Astrocyte of the cerebellum (primary cell): Measurements from ENCODE around the gene MDM1.
A peak's percentile ranks its signal among the peaks of the same experiment; 100 is the strongest.

Experiments used
- DNase-seq: peaks from one replicate; pipeline ENCODE4 v3.0.0-alpha.2; 2011; ENCODE audit warnings: low read depth
- H3K4me3 ChIP-seq: 2 replicates; pipeline ENCODE4 v1.5.1; 2011; ENCODE audit warnings: mild to moderate bottlenecking, low read depth, low read length, moderate library complexity
- in situ Hi-C: cut with HindIII; loops from 2 replicates; pipeline ENCODE4 v1.10.0; 2017; ENCODE audit warnings: low sequenced_read_pairs
- TF ChIP-seq, protein P1 (sequence below): IDR thresholded peaks from 2 replicates; pipeline ENCODE4 v1.5.1; 2012; ENCODE audit warnings: low read length, low read depth, moderate library complexity, mild to moderate bottlenecking; ENCODE audit errors: missing control alignments

Gene MDM1

DNA sequence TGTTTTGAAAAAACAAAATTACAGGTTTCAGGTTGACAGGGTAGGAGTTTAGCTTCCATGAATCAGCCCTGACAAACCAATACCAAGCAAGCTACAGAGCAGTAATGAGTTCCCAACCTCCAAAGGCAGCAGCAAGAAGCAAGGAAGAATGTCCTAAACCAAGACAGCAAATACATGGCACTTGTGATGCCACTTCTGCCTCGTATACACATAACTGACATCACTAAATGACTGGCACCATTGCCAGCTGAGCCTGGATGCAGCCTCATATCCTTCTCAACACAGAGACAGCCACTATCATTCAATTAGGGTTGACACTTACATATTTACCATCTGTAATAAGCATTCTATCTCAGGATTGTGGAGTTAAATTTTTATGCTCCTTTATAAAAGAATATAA lies 35.0 kb upstream of the MDM1 start:
- in situ Hi-C loops, result no loop called here

DNA sequence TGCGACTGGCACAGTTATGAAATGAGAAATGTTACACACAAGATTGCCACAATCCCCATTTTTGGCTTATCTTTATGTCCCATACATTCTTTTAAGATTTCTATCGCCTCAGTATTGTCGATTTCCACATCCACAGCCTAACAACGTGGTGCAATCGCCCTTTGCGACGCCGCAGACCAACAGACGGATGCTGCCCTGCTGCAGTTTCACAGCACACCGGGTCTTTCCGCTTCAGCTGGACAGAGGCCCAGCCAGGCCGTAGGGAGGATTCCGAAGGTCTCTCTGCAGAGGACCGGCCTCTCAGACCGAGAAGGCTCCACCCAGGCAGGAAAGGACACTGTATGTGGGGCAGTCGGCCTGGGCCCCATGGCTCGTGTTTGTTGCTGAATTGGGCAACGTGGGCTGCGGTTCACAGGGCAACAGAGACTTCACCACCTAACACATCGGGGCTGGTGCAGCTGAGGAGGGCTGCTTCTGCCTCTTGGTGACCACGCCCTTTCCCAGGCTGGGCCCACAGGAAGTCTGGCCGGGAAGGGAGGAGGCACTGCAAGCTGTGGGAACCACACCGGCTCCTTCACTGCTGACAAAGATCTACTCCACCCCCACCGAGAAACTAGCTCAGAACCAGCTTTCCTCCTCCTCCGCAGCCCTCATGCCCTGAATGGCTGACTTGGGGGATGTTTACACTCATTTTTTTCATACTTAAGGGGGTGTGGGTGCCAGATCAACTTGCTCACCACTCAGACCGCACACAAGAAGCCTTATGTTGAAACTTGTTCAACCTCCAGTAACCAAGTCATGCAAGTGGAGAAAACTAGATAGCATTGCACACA lies 32.9 kb upstream of the MDM1 start:
- TF ChIP-seq, protein P1, sequence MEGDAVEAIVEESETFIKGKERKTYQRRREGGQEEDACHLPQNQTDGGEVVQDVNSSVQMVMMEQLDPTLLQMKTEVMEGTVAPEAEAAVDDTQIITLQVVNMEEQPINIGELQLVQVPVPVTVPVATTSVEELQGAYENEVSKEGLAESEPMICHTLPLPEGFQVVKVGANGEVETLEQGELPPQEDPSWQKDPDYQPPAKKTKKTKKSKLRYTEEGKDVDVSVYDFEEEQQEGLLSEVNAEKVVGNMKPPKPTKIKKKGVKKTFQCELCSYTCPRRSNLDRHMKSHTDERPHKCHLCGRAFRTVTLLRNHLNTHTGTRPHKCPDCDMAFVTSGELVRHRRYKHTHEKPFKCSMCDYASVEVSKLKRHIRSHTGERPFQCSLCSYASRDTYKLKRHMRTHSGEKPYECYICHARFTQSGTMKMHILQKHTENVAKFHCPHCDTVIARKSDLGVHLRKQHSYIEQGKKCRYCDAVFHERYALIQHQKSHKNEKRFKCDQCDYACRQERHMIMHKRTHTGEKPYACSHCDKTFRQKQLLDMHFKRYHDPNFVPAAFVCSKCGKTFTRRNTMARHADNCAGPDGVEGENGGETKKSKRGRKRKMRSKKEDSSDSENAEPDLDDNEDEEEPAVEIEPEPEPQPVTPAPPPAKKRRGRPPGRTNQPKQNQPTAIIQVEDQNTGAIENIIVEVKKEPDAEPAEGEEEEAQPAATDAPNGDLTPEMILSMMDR, result no peak
- H3K4me3 ChIP-seq, result peak overlapping the region; percentile 3
- in situ Hi-C loops, result loop anchor here (5.0 kb wide), 1 partner anchor 72 kb away; no protein-coding TSS in a partner anchor
- peak; percentile 75 for DNase-seq

More for the DNA sequence above, 35.0 kb upstream of the MDM1 start:
- no peak for DNase-seq
- no peak overlapping the region for H3K4me3 ChIP-seq
- TF ChIP-seq, protein P1, result no peak

DNA sequence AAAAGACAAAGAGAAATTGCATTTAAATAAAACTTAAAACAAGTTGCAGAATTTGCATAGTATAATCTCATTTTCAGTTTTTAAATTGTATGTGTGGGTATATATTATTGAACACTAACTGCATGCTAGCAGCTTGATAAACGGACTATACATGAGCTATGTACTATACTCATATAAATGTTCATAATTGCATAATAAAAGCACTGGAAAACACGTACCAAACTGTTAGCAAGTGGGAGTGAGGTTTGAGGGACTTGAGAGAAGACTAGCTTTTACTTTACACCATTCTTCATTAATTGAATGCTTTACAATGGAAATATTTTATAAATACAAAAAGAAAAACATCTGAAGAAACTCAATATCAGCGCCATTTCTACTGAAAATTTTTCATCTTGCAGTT lies 32.2 kb upstream of the MDM1 start:
- DNase-seq, result no peak
- in situ Hi-C loops, result loop anchor here (5.0 kb wide), 1 partner anchor 73 kb away; no protein-coding TSS in a partner anchor
- TF ChIP-seq, protein P1, result no peak
- H3K4me3 ChIP-seq, result no peak overlapping the region

DNA sequence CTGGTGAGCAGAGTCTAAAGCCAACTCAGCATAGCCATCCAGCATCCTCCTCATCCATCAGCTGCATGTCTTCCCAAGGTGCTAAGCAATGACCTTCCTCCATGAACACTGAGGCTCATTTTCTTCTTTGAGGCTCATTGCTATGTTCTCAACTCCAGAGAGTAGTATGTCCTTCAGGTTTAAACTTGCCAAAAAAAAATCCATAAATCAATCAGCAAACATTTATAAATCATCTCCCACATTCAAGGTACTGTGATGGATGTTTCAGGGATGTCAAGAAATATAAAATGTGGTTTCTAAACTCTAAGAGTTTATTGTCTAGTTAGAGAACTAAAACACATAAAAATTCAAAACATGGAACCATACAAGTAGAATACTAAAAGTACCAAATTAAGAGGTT lies 29.8 kb upstream of the MDM1 start:
- TF ChIP-seq, protein P1, result no peak
- in situ Hi-C loops, result loop anchor here (5.0 kb wide), 1 partner anchor 75 kb away; no protein-coding TSS in a partner anchor
- H3K4me3 ChIP-seq, result no peak overlapping the region
- no peak for DNase-seq

DNA sequence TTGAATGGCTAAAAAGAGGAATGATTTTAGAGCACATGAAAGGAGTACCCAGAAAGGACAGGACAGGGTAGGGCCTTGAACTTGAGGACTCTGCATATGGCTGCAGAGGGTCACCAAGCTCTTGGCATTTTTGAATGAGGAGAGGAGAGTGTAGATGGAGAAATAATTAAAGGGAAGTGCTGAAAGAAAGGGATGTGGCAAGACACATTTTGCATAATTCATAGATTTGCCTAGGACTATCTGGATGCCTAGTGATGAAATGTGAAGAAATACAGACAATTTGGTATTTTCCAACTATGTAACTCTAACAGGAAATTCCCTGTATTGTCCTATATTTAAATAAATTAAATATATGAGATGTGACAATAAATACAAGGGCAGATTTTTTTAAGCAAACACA lies 27.5 kb upstream of the MDM1 start:
- TF ChIP-seq, protein P1, result no peak
- no peak overlapping the region for H3K4me3 ChIP-seq
- DNase-seq, result no peak
- in situ Hi-C loops, result loop anchor here (5.0 kb wide), 1 partner anchor 78 kb away; no protein-coding TSS in a partner anchor

DNA sequence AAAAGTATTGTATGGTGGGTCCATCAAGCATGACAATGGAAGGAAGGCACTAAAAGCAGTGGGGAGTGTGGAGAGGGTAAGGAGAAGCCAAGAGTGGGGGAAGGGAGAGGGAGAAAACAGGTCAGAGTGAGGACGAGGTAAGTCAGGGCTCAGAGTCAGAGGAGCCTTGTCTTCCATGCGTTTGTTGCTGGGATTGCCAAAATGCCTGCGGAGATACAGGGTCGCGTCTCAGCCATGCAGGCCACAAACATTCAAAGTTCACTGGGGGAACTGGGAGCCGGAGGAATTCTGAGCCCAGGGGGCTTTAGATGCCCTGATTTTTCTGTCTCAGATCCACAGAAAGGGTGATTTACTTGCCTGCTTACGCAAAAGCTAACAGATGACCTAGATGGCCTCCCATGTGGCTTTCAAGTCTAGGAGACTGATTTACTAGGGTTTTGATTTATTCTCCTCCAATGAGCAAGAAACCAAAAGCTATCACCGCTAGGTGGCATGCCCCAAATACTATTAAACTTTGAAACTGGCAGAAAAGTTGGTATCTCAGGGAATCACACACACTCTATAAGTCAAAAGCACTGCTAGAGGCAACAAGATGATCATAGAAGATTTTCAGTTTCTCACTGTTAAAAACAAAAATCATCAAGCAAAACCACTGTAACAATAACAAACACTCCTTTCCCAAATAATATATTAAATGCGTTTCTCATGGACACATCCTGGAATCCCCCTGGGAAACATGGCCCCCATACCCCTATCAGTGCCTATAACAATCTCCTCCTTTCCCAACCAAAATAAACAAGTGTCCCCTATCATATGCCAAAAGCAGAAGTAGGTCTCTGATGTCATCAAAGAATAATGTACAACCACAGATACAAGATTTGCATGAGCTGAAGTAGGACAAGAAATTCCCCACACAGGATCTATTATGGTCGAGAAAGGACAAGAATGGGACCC lies 26.6 kb upstream of the MDM1 start:
- DNase-seq, result peak; percentile 73
- TF ChIP-seq, protein P1, result peak; percentile 67
- in situ Hi-C loops, result no loop called here
- no peak overlapping the region for H3K4me3 ChIP-seq
